ENCODE results near the gene NAP1L4.

Gene NAP1L4

GRCh38 chr11:3022982-3023381, 30.9 kb upstream of the NAP1L4 start:
- Histone ChIP-seq H3K9me3 (ENCODE audit: control insufficient read depth in 5 of 5, low read length in 5 of 5) (no peaks in the 10 kb centered on the region), H3K4me3 (ENCODE audit: low read depth in 1 of 5, low read length in 5 of 5) (no peak overlapping the region), H3K9ac (ENCODE audit: low read length in 5 of 5) (no peak overlapping the region), H3K36me3 (ENCODE audit: control insufficient read depth in 5 of 5, insufficient read depth in 5 of 5, low read length in 5 of 5) (peaks cover 0 to 83% (median 61%) of the 10 kb centered on the region in 5 donors), H3K27ac (ENCODE audit: low read depth, low read length) (no peak overlapping the region), H3K4me1 (ENCODE audit: control insufficient read depth in 5 of 5, insufficient read depth in 5 of 5, low read length in 5 of 5) (peaks cover 0 to 28% (median 19%) of the 10 kb centered on the region in 5 donors), H3K27me3 (ENCODE audit: control insufficient read depth in 5 of 5, insufficient read depth in 4 of 5, low read length in 5 of 5) (no peaks in the 10 kb centered on the region)

GRCh38 chr11:3022300-3022967, 30.3 kb upstream of the NAP1L4 start:
- Histone ChIP-seq H3K4me3 (ENCODE audit: low read depth in 1 of 5, low read length in 5 of 5) (no peak overlapping the region), H3K27me3 (ENCODE audit: control insufficient read depth in 5 of 5, insufficient read depth in 4 of 5, low read length in 5 of 5) (no peaks in the 10 kb centered on the region), H3K9me3 (ENCODE audit: control insufficient read depth in 5 of 5, low read length in 5 of 5) (no peaks in the 10 kb centered on the region), H3K36me3 (ENCODE audit: control insufficient read depth in 5 of 5, insufficient read depth in 5 of 5, low read length in 5 of 5) (peaks cover 4 to 83% (median 62%) of the 10 kb centered on the region in 5 donors), H3K4me1 (ENCODE audit: control insufficient read depth in 5 of 5, insufficient read depth in 5 of 5, low read length in 5 of 5) (peaks cover 0 to 28% (median 19%) of the 10 kb centered on the region in 5 donors), H3K9ac (ENCODE audit: low read length in 5 of 5) (no peak overlapping the region), H3K27ac (ENCODE audit: low read depth, low read length) (no peak overlapping the region)

- Histone ChIP-seq H3K9me3 (ENCODE audit: control insufficient read depth in 5 of 5, low read length in 5 of 5) (no peaks in the 10 kb centered on the region), H3K9ac (ENCODE audit: low read length in 5 of 5) (no peak overlapping the region), H3K4me3 (ENCODE audit: low read depth in 1 of 5, low read length in 5 of 5) (no peak overlapping the region), H3K27me3 (ENCODE audit: control insufficient read depth in 5 of 5, insufficient read depth in 4 of 5, low read length in 5 of 5) (no peaks in the 10 kb centered on the region), H3K4me1 (ENCODE audit: control insufficient read depth in 5 of 5, insufficient read depth in 5 of 5, low read length in 5 of 5) (peaks cover 0 to 28% (median 19%) of the 10 kb centered on the region in 5 donors), H3K36me3 (ENCODE audit: control insufficient read depth in 5 of 5, insufficient read depth in 5 of 5, low read length in 5 of 5) (peaks cover 4 to 84% (median 60%) of the 10 kb centered on the region in 5 donors), H3K27ac (ENCODE audit: low read depth, low read length) (no peak overlapping the region)
Observed at GRCh38 chr11:3021125-3021524, 29.0 kb upstream of the NAP1L4 start.

- no peaks in the 10 kb centered on the region for H3K9me3 ChIP-seq (ENCODE audit: control insufficient read depth in 5 of 5, low read length in 5 of 5)
- H3K27ac ChIP-seq (ENCODE audit: low read depth, low read length): no peak overlapping the region
- H3K36me3 ChIP-seq (ENCODE audit: control insufficient read depth in 5 of 5, insufficient read depth in 5 of 5, low read length in 5 of 5): peaks cover 4 to 85% (median 64%) of the 10 kb centered on the region in 5 donors
- no peak overlapping the region for H3K9ac ChIP-seq (ENCODE audit: low read length in 5 of 5)
- peaks cover 0 to 35% (median 28%) of the 10 kb centered on the region in 5 donors for H3K4me1 ChIP-seq (ENCODE audit: control insufficient read depth in 5 of 5, insufficient read depth in 5 of 5, low read length in 5 of 5)
- no peak overlapping the region for H3K4me3 ChIP-seq (ENCODE audit: low read depth in 1 of 5, low read length in 5 of 5)
- no peaks in the 10 kb centered on the region for H3K27me3 ChIP-seq (ENCODE audit: control insufficient read depth in 5 of 5, insufficient read depth in 4 of 5, low read length in 5 of 5)
Observed at GRCh38 chr11:3020011-3020410, 27.9 kb upstream of the NAP1L4 start.

DNA sequence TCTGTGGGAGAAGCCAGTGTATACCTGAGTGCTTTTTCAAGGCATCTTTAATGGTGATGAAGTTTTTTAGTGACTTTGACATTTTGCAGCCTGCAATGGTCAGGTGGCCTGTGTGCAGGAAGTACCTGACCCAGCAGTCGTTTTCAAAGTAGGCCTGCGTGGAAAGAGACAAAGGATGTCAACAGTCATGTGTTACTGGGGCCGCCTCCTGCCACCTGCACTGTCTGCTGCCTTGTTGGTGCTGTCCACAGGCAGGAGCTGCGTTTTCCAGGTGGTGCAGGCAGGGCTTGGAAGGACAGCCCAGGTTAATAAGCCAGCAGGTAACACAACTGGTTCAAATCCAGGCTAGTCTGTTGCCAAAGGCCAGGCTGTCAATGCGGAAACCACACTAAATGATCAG, 26.5 kb upstream of the NAP1L4 start:
- no peak overlapping the region for H3K9ac ChIP-seq (ENCODE audit: low read length in 5 of 5)
- H3K36me3 ChIP-seq (ENCODE audit: control insufficient read depth in 5 of 5, insufficient read depth in 5 of 5, low read length in 5 of 5): peaks cover 4 to 90% (median 69%) of the 10 kb centered on the region in 5 donors
- H3K27ac ChIP-seq (ENCODE audit: low read depth, low read length): no peak overlapping the region
- H3K4me3 ChIP-seq (ENCODE audit: low read depth in 1 of 5, low read length in 5 of 5): no peak overlapping the region
- no peaks in the 10 kb centered on the region for H3K9me3 ChIP-seq (ENCODE audit: control insufficient read depth in 5 of 5, low read length in 5 of 5)
- no peaks in the 10 kb centered on the region for H3K27me3 ChIP-seq (ENCODE audit: control insufficient read depth in 5 of 5, insufficient read depth in 4 of 5, low read length in 5 of 5)
- H3K4me1 ChIP-seq (ENCODE audit: control insufficient read depth in 5 of 5, insufficient read depth in 5 of 5, low read length in 5 of 5): peaks cover 0 to 46% (median 31%) of the 10 kb centered on the region in 5 donors

- H3K27ac ChIP-seq (ENCODE audit: low read depth, low read length): no peak overlapping the region
- H3K27me3 ChIP-seq (ENCODE audit: control insufficient read depth in 5 of 5, insufficient read depth in 4 of 5, low read length in 5 of 5): no peaks in the 10 kb centered on the region
- no peaks in the 10 kb centered on the region for H3K9me3 ChIP-seq (ENCODE audit: control insufficient read depth in 5 of 5, low read length in 5 of 5)
- peaks cover 0 to 33% (median 19%) of the 10 kb centered on the region in 5 donors for H3K4me1 ChIP-seq (ENCODE audit: control insufficient read depth in 5 of 5, insufficient read depth in 5 of 5, low read length in 5 of 5)
- peaks cover 4 to 91% (median 74%) of the 10 kb centered on the region in 5 donors for H3K36me3 ChIP-seq (ENCODE audit: control insufficient read depth in 5 of 5, insufficient read depth in 5 of 5, low read length in 5 of 5)
- no peak overlapping the region for H3K4me3 ChIP-seq (ENCODE audit: low read depth in 1 of 5, low read length in 5 of 5)
- no peak overlapping the region for H3K9ac ChIP-seq (ENCODE audit: low read length in 5 of 5)
Observed at GRCh38 chr11:3016861-3017260, 24.7 kb upstream of the NAP1L4 start.

DNA sequence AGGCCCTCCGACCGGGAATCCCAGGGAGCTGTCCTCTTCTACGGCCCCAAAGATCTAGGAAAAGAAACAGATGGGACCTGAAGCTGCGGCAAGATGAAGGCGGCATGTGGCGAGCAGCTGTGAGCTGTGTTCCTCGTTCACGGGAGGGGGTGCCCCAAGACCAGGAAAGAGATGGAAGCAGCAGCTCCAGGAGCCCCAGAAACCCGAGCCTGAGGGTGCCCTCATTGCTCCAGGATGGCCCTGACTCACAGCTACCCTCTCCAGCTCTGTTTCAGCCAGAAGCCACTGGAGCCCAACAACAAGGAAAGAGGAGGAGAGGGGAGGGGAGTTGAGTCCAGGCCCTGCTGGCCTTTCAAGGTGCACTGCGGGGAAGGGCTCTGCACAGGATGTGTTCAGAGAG, 23.7 kb upstream of the NAP1L4 start:
- Histone ChIP-seq H3K4me1 (ENCODE audit: control insufficient read depth in 5 of 5, insufficient read depth in 5 of 5, low read length in 5 of 5) (peaks cover 0 to 29% (median 18%) of the 10 kb centered on the region in 5 donors), H3K9ac (ENCODE audit: low read length in 5 of 5) (no peak overlapping the region), H3K27ac (ENCODE audit: low read depth, low read length) (no peak overlapping the region), H3K4me3 (ENCODE audit: low read depth in 1 of 5, low read length in 5 of 5) (no peak overlapping the region), H3K27me3 (ENCODE audit: control insufficient read depth in 5 of 5, insufficient read depth in 4 of 5, low read length in 5 of 5) (no peaks in the 10 kb centered on the region), H3K9me3 (ENCODE audit: control insufficient read depth in 5 of 5, low read length in 5 of 5) (no peaks in the 10 kb centered on the region), H3K36me3 (ENCODE audit: control insufficient read depth in 5 of 5, insufficient read depth in 5 of 5, low read length in 5 of 5) (peaks cover 4 to 94% (median 82%) of the 10 kb centered on the region in 5 donors)

DNA sequence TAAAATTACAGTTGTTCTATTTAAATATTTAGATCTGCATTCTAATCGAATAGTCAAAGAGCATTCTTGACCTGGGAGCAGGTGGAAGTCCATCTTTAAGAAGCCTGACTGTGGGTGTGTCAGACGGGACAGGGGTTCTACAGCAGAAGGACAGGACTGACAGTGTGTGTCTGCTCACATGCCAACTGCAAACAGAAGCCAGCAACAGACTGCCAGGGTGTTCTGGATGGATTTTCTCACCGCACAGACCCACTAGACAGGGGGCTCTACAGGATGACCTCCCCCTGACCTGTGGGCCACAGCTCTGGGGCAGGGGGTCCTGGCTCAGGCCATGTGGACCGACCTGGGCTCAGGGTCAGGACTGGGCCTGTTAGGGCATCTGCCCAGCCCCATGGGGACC, 22.8 kb upstream of the NAP1L4 start:
- H3K4me3 ChIP-seq (ENCODE audit: low read depth in 1 of 5, low read length in 5 of 5): no peak overlapping the region
- H3K4me1 ChIP-seq (ENCODE audit: control insufficient read depth in 5 of 5, insufficient read depth in 5 of 5, low read length in 5 of 5): peaks cover 0 to 29% (median 18%) of the 10 kb centered on the region in 5 donors
- H3K36me3 ChIP-seq (ENCODE audit: control insufficient read depth in 5 of 5, insufficient read depth in 5 of 5, low read length in 5 of 5): peaks cover 4 to 94% (median 87%) of the 10 kb centered on the region in 5 donors
- no peaks in the 10 kb centered on the region for H3K27me3 ChIP-seq (ENCODE audit: control insufficient read depth in 5 of 5, insufficient read depth in 4 of 5, low read length in 5 of 5)
- H3K9me3 ChIP-seq (ENCODE audit: control insufficient read depth in 5 of 5, low read length in 5 of 5): no peaks in the 10 kb centered on the region
- H3K27ac ChIP-seq (ENCODE audit: low read depth, low read length): no peak overlapping the region
- no peak overlapping the region for H3K9ac ChIP-seq (ENCODE audit: low read length in 5 of 5)

GRCh38 chr11:3014057-3014938, 22.2 kb upstream of the NAP1L4 start:
- peaks cover 4 to 94% (median 87%) of the 10 kb centered on the region in 5 donors for H3K36me3 ChIP-seq (ENCODE audit: control insufficient read depth in 5 of 5, insufficient read depth in 5 of 5, low read length in 5 of 5)
- H3K9me3 ChIP-seq (ENCODE audit: control insufficient read depth in 5 of 5, low read length in 5 of 5): no peaks in the 10 kb centered on the region
- no peaks in the 10 kb centered on the region for H3K27me3 ChIP-seq (ENCODE audit: control insufficient read depth in 5 of 5, insufficient read depth in 4 of 5, low read length in 5 of 5)
- H3K4me3 ChIP-seq (ENCODE audit: low read depth in 1 of 5, low read length in 5 of 5): no peak overlapping the region
- H3K27ac ChIP-seq (ENCODE audit: low read depth, low read length): no peak overlapping the region
- H3K4me1 ChIP-seq (ENCODE audit: control insufficient read depth in 5 of 5, insufficient read depth in 5 of 5, low read length in 5 of 5): peaks cover 0 to 29% (median 18%) of the 10 kb centered on the region in 5 donors
- no peak overlapping the region for H3K9ac ChIP-seq (ENCODE audit: low read length in 5 of 5)

All from subcutaneous abdominal adipose tissue (tissue), 5 donors.